ENCODE measurements around the gene RPS6KA2. TPM values are rescaled to one million over a fixed set of nuclear protein-coding genes. Genes with fewer than 3 reads are reported as not detected.

RPS6KA2 gene
- total RNA-seq, 4 donors from 2014 or later: 12.1 to 116 (median 26.4) TPM

GRCh38 chr6:166446567-166447065, 180.4 kb downstream of the RPS6KA2 start:
- no peak for TF ChIP-seq POLR2A (IDR thresholded peaks at IDR 0.05)
- TF ChIP-seq, protein P1, sequence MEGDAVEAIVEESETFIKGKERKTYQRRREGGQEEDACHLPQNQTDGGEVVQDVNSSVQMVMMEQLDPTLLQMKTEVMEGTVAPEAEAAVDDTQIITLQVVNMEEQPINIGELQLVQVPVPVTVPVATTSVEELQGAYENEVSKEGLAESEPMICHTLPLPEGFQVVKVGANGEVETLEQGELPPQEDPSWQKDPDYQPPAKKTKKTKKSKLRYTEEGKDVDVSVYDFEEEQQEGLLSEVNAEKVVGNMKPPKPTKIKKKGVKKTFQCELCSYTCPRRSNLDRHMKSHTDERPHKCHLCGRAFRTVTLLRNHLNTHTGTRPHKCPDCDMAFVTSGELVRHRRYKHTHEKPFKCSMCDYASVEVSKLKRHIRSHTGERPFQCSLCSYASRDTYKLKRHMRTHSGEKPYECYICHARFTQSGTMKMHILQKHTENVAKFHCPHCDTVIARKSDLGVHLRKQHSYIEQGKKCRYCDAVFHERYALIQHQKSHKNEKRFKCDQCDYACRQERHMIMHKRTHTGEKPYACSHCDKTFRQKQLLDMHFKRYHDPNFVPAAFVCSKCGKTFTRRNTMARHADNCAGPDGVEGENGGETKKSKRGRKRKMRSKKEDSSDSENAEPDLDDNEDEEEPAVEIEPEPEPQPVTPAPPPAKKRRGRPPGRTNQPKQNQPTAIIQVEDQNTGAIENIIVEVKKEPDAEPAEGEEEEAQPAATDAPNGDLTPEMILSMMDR (IDR thresholded peaks at IDR 0.05): no peak
- peaks cover 0 to 3% (median 0%) of the 10 kb centered on the region in 4 donors for H3K9me3 ChIP-seq
- no peak overlapping the region for H3K27ac ChIP-seq
- H3K4me3 ChIP-seq: no peak overlapping the region
- H3K4me1 ChIP-seq: no peaks in the 10 kb centered on the region
- DNase-seq: no peak
- peaks cover 0 to 7% (median 0%) of the 10 kb centered on the region in 3 donors for H3K36me3 ChIP-seq
- no peaks in the 10 kb centered on the region for H3K27me3 ChIP-seq

- no peak for DNase-seq
- Histone ChIP-seq H3K27ac (no peak overlapping the region), H3K36me3 (peaks cover 0 to 7% (median 0%) of the 10 kb centered on the region in 3 donors), H3K4me3 (no peak overlapping the region), H3K4me1 (no peaks in the 10 kb centered on the region), H3K9me3 (peaks cover 0 to 3% (median 0%) of the 10 kb centered on the region in 4 donors), H3K27me3 (no peaks in the 10 kb centered on the region)
- TF ChIP-seq, protein P1 (IDR thresholded peaks at IDR 0.05): no peak
- no peak for TF ChIP-seq POLR2A (IDR thresholded peaks at IDR 0.05)
These were observed 180.9 kb downstream of the RPS6KA2 start for GRCh38 chr6:166446146-166446545.

DNA sequence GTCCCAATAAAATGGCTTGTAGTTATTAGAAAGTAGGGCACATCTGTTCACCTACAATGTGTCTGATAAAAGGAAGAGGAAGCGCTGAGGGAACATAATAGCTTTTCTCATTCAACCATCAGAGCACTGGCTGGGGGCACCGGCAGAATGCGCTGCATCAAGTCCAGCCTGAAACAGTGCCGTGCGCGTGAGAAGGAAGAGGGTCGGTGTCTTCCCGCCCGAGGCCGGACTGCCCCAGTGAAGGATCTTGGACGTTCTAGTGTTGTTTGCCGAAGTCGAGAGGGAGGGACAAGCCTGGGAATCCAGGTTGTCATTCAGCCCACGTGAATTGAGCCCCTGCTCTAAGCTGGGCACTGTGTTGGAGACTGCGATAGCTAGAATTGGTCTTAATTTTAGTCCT, 182.6 kb downstream of the RPS6KA2 start:
- Histone ChIP-seq H3K9me3 (peaks cover 0 to 3% (median 0%) of the 10 kb centered on the region in 4 donors), H3K36me3 (peaks cover 0 to 7% (median 0%) of the 10 kb centered on the region in 3 donors), H3K4me3 (no peak overlapping the region), H3K27ac (no peak overlapping the region), H3K27me3 (no peaks in the 10 kb centered on the region), H3K4me1 (no peaks in the 10 kb centered on the region)
- DNase-seq: no peak
- TF ChIP-seq POLR2A (IDR thresholded peaks at IDR 0.05): no peak
- TF ChIP-seq, protein P1 (IDR thresholded peaks at IDR 0.05): no peak

GRCh38 chr6:166443166-166443565, 183.9 kb downstream of the RPS6KA2 start:
- H3K4me1 ChIP-seq: no peaks in the 10 kb centered on the region
- H3K36me3 ChIP-seq: peaks cover 0 to 2% (median 0%) of the 10 kb centered on the region in 3 donors
- peaks cover 0 to 3% (median 0%) of the 10 kb centered on the region in 4 donors for H3K9me3 ChIP-seq
- no peak overlapping the region for H3K27ac ChIP-seq
- no peak for DNase-seq
- no peaks in the 10 kb centered on the region for H3K27me3 ChIP-seq
- H3K4me3 ChIP-seq: no peak overlapping the region
- no peak for TF ChIP-seq POLR2A (IDR thresholded peaks at IDR 0.05)
- TF ChIP-seq, protein P1 (IDR thresholded peaks at IDR 0.05): no peak

DNA sequence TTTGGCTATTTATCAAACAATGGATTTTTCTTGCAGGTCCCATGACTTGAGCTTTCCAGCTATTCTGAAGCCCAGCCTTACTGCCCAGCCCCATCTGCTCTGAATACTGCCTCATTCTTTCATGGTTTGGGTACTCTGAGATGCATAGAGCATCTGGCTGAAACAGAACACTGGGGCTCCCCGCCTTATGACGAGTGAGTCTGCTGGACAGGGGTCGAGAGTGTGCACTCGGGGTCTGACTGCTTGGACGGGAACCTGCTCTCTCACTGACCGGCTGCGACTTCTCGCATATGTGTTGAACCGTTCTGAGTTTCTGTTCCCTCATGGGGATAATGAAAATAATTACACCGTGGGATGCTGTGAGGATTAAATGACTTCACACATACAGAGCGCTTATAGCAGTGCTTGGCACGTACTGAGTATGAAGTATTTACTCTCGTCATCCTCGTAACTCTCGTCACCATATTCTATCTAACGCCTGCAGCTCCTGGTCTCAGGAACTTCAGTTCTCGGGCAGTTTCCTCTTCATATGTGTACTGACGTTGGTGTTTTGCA, 184.8 kb downstream of the RPS6KA2 start:
- DNase-seq: no peak
- TF ChIP-seq POLR2A (IDR thresholded peaks at IDR 0.05): no peak
- TF ChIP-seq, protein P1 (IDR thresholded peaks at IDR 0.05): no peak
- no peak overlapping the region for H3K27ac ChIP-seq
- H3K9me3 ChIP-seq: peaks cover 0 to 3% (median 0%) of the 10 kb centered on the region in 4 donors
- no peaks in the 10 kb centered on the region for H3K27me3 ChIP-seq
- no peaks in the 10 kb centered on the region for H3K4me1 ChIP-seq
- H3K36me3 ChIP-seq: no peaks in the 10 kb centered on the region
- H3K4me3 ChIP-seq: no peak overlapping the region

Data from Peyer's patch (tissue), 4 donors.